Measurements from ENCODE around the gene TSPAN18. TPM values are rescaled to one million over a fixed set of nuclear protein-coding genes. Genes with fewer than 3 reads are reported as not detected.

TSPAN18 gene
- total RNA-seq, 1 donor from 2014 or later, result 52.8 TPM

DNA sequence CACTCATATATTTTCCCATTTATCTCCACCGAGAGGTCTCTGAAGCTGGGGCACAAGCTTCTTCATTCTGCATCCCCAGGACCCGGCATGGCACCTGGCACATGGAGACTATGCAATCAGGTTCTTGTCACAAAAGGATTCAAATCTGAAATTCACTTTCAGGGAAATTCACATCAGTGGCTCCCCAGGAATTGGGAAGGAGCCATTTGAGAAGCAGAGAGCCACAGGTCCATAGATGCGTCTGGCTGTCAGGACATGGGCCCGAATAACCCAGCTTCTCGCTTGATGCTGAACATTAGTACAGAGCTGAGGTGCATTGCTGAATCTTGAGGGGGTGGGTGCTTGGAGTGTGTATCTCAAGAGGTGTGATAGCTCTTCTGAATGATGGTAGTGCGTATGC is 82.5 kb downstream of the TSPAN18 start:
- H3K4me3 Mint-ChIP-seq, result no peak overlapping the region
- peaks cover 56% of the 10 kb centered on the region for H3K4me1 Mint-ChIP-seq (ENCODE audit: unreplicated experiment)
- no peaks in the 10 kb centered on the region for H3K36me3 Mint-ChIP-seq
- TF ChIP-seq, protein P1, sequence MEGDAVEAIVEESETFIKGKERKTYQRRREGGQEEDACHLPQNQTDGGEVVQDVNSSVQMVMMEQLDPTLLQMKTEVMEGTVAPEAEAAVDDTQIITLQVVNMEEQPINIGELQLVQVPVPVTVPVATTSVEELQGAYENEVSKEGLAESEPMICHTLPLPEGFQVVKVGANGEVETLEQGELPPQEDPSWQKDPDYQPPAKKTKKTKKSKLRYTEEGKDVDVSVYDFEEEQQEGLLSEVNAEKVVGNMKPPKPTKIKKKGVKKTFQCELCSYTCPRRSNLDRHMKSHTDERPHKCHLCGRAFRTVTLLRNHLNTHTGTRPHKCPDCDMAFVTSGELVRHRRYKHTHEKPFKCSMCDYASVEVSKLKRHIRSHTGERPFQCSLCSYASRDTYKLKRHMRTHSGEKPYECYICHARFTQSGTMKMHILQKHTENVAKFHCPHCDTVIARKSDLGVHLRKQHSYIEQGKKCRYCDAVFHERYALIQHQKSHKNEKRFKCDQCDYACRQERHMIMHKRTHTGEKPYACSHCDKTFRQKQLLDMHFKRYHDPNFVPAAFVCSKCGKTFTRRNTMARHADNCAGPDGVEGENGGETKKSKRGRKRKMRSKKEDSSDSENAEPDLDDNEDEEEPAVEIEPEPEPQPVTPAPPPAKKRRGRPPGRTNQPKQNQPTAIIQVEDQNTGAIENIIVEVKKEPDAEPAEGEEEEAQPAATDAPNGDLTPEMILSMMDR (conservative IDR thresholded peaks at IDR 0.05), result no peak
- DNase-seq (ENCODE audit: extremely low spot score, unreplicated experiment), result no peak
- H3K27ac Mint-ChIP-seq, result no peak overlapping the region
- H3K27me3 Mint-ChIP-seq, result no peaks in the 10 kb centered on the region
- no peaks in the 10 kb centered on the region for H3K9me3 Mint-ChIP-seq

DNA sequence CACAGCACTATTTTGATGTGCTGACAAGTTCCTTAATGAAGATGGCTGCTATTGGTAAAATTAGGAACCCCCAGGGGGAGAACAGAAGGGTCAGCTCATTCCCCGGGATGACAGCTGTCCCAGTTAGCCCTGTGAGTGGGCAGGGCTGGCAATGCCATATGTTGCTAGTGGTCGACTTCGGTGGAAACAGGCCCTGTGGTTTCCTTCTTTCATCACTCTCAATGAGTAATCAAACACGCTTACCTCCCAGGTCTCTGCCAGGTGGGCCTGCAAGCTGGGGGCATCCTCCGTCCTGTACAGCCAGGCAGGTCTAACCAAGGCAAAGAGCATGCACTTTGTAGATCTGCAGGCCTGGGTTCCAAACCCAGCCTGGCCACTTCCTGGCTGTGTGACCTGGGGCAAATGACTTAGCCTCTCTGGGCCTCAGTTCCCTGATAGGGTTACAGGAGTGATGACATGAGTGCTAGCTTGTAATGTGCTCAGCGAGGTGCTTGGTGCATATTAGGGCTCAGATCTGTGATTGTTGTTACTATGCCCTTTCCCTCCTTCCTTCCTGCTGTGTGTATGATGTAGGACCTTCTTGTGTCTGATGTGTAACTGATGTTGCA is 85.2 kb downstream of the TSPAN18 start:
- Mint-ChIP-seq H3K9me3 (no peaks in the 10 kb centered on the region), H3K27ac (no peak overlapping the region), H3K36me3 (peaks cover 5% of the 10 kb centered on the region), H3K4me1 (ENCODE audit: unreplicated experiment) (peaks cover 48% of the 10 kb centered on the region), H3K4me3 (no peak overlapping the region), H3K27me3 (no peaks in the 10 kb centered on the region)
- TF ChIP-seq, protein P1 (conservative IDR thresholded peaks at IDR 0.05), result no peak
- no peak for DNase-seq (ENCODE audit: extremely low spot score, unreplicated experiment)

DNA sequence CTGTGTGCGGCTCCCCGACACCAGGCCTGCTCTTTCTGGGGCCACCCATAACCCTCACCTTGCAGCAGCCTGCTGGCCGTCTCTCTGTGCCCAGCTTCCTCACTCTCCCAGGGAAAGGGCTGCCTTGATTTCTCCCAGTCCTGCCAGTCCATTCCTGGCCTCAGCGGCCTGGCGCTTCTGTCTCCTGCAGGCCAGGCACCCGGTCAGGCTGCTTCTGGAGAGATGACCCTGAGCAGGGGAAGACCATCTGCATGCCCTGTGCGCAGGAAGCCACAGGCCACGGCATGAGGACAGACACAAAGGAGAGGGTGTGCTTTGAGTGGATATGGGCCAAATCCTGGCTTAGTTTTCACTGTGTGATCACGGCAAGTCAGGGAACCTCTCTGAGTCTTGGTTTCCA is 86.2 kb downstream of the TSPAN18 start:
- Mint-ChIP-seq H3K27ac (no peak overlapping the region), H3K4me1 (ENCODE audit: unreplicated experiment) (peaks cover 48% of the 10 kb centered on the region), H3K4me3 (no peak overlapping the region)

DNA sequence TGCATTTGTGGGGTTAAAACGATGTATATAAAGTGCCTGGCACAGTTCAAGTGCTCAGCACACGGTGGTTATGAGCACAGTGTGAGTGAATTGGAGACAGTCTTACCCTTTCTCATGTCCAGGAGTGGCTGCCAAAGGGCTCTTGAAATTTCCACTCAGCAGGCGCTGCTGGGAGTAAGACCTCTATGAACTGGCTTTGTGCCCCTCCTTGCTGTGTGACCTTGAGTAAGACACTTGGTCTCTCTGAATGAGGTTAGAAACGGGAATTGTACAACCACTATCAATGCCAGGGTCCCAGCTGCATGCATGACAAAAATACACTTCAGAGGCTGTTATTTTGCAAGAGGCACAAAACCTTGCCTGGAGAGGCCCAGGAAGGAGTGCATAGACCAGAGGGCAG is 86.6 kb downstream of the TSPAN18 start:
- Mint-ChIP-seq H3K9me3 (no peaks in the 10 kb centered on the region), H3K4me1 (ENCODE audit: unreplicated experiment) (peaks cover 45% of the 10 kb centered on the region), H3K27me3 (no peaks in the 10 kb centered on the region), H3K36me3 (peaks cover 5% of the 10 kb centered on the region), H3K27ac (no peak overlapping the region), H3K4me3 (no peak overlapping the region)
- TF ChIP-seq, protein P1 (conservative IDR thresholded peaks at IDR 0.05), result no peak
- DNase-seq (ENCODE audit: extremely low spot score, unreplicated experiment), result no peak

More for the DNA sequence above, 86.2 kb downstream of the TSPAN18 start:
- H3K9me3 Mint-ChIP-seq, result no peaks in the 10 kb centered on the region
- no peak for DNase-seq (ENCODE audit: extremely low spot score, unreplicated experiment)
- TF ChIP-seq, protein P1 (conservative IDR thresholded peaks at IDR 0.05), result no peak
- H3K36me3 Mint-ChIP-seq, result peaks cover 5% of the 10 kb centered on the region
- no peaks in the 10 kb centered on the region for H3K27me3 Mint-ChIP-seq

DNA sequence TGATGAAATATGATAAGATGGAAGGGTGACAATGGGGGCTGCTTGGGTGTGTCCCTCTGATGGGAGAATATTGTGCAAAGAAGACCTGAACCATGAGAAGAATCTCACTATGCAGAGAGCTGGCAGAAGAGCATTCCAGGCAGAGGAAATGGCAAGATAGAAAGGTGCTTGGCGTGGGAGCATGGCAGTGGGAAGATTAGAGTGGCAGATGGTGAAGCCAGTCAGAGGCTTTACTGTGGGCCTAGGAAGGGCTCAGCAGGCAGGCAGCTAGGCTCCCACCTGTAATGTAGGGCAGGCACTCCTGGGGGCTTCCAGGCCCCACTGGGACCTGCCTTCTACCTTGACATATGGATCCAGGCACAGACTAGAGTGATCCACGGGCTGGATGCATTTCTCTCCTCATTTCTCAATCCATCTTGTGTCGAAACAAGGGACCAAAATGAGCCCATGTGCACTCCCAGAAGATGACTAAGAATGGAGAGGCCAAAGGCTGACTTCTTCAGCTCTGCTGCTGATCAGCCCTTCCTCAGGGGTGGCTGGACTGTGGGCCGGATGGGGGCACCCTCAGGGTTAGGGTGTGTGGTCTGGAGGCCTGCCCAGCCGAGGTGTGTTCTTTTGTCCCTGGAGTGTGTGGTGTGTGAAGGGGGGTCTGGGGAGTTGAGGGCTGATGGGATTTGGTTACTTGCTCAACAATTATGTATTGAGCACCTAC is 88.3 kb downstream of the TSPAN18 start:
- peaks cover 5% of the 10 kb centered on the region for H3K36me3 Mint-ChIP-seq
- H3K4me1 Mint-ChIP-seq (ENCODE audit: unreplicated experiment), result peaks cover 39% of the 10 kb centered on the region
- H3K27me3 Mint-ChIP-seq, result no peaks in the 10 kb centered on the region
- TF ChIP-seq, protein P1 (conservative IDR thresholded peaks at IDR 0.05), result no peak
- H3K27ac Mint-ChIP-seq, result no peak overlapping the region
- H3K9me3 Mint-ChIP-seq, result no peaks in the 10 kb centered on the region
- no peak for DNase-seq (ENCODE audit: extremely low spot score, unreplicated experiment)
- H3K4me3 Mint-ChIP-seq, result no peak overlapping the region

Data from type B pancreatic cell (in vitro differentiated cells).